ENCODE results near the gene THAP10. TPM values are rescaled to one million over a fixed set of nuclear protein-coding genes. Genes with fewer than 3 reads are reported as not detected.

Gene THAP10
- total RNA-seq, 1 experiment from 2014 or later, result 2.6 TPM

GRCh38 chr15:70867911-70868467, 24.2 kb downstream of the THAP10 start:
- no peak for DNase-seq (ENCODE audit: low spot score)
- POLR2A ChIA-PET, result interaction anchor here (0.6 kb wide), 1 partner anchor 38 kb away, joined by 4 read pairs; no protein-coding TSS in a partner anchor
- peaks cover 8% of the 10 kb centered on the region; the same call in 1 of the 2 replicates for H3K9me3 Mint-ChIP-seq

GRCh38 chr15:70866982-70867641, 25.1 kb downstream of the THAP10 start:
- H3K4me3 Mint-ChIP-seq, result no peak overlapping the region
- CTCF ChIA-PET, result no interaction called here
- POLR2A ChIA-PET, result no interaction called here
- peaks cover 3% of the 10 kb centered on the region; the same call in 1 of the 2 replicates for H3K9me3 Mint-ChIP-seq
- DNase-seq (ENCODE audit: low spot score) (no peak), ATAC-seq (no peak)
- no peaks in the 10 kb centered on the region for H3K27me3 Mint-ChIP-seq (ENCODE audit: low read depth)
- H3K36me3 Mint-ChIP-seq, result no peaks in the 10 kb centered on the region; the same call in 1 of the 2 replicates
- no peak overlapping the region for H3K27ac Mint-ChIP-seq
- no peaks in the 10 kb centered on the region for H3K4me1 Mint-ChIP-seq
- TF ChIP-seq TCF7 (CRISPR knock-in tag; IDR thresholded peaks at IDR 0.05; ENCODE audit: low read depth), result no peak
- no peak for TF ChIP-seq PRDM15 (CRISPR knock-in tag; IDR thresholded peaks at IDR 0.05)

More at GRCh38 chr15:70867911-70868467, 24.2 kb downstream of the THAP10 start:
- no peak overlapping the region for H3K27ac Mint-ChIP-seq
- ATAC-seq, result no peak
- H3K27me3 Mint-ChIP-seq (ENCODE audit: low read depth), result no peaks in the 10 kb centered on the region
- peaks cover 3% of the 10 kb centered on the region for H3K36me3 Mint-ChIP-seq
- TF ChIP-seq OVOL2 (CRISPR knock-in tag; IDR thresholded peaks at IDR 0.05; ENCODE audit: borderline replicate concordance), result no peak
- no peak for TF ChIP-seq ZNF671 (CRISPR knock-in tag; IDR thresholded peaks at IDR 0.05)
- no peak for TF ChIP-seq TEAD4 (CRISPR knock-in tag; IDR thresholded peaks at IDR 0.05)
- TF ChIP-seq E2F4 (CRISPR knock-in tag; IDR thresholded peaks at IDR 0.05; ENCODE audit: borderline replicate concordance, low read depth), result no peak
- TF ChIP-seq ZNF416 (CRISPR knock-in tag; IDR thresholded peaks at IDR 0.05), result no peak
- no peak for TF ChIP-seq RELA (CRISPR knock-in tag; IDR thresholded peaks at IDR 0.05; ENCODE audit: borderline replicate concordance)
- no peak for TF ChIP-seq CBFB (CRISPR knock-in tag; IDR thresholded peaks at IDR 0.05; ENCODE audit: low read depth)
- no peak for TF ChIP-seq NFATC4 (CRISPR knock-in tag; IDR thresholded peaks at IDR 0.05)
- no peak for TF ChIP-seq ZNF219 (CRISPR knock-in tag; IDR thresholded peaks at IDR 0.05; ENCODE audit: borderline replicate concordance)
- no peak for TF ChIP-seq ZNF281 (CRISPR knock-in tag; IDR thresholded peaks at IDR 0.05)
- H3K4me3 Mint-ChIP-seq, result no peak overlapping the region
- CTCF ChIA-PET, result interaction anchor here (1.0 kb wide), 1 partner anchor 43 kb away, joined by 3 read pairs; no protein-coding TSS in a partner anchor
- H3K4me1 Mint-ChIP-seq, result no peaks in the 10 kb centered on the region

GRCh38 chr15:70863450-70864218, 28.6 kb downstream of the THAP10 start:
- no peak overlapping the region for H3K4me3 Mint-ChIP-seq
- CTCF ChIA-PET, result no interaction called here
- TF ChIP-seq TEAD4 (CRISPR knock-in tag; IDR thresholded peaks at IDR 0.05) (no peak), ZNF416 (CRISPR knock-in tag; IDR thresholded peaks at IDR 0.05) (no peak), AR (CRISPR knock-in tag; IDR thresholded peaks at IDR 0.05) (no peak), ZNF263 (CRISPR knock-in tag; IDR thresholded peaks at IDR 0.05; ENCODE audit: low read depth) (no peak), E2F5 (CRISPR knock-in tag; IDR thresholded peaks at IDR 0.05) (no peak), E2F4 (CRISPR knock-in tag; IDR thresholded peaks at IDR 0.05; ENCODE audit: borderline replicate concordance, low read depth) (no peak)

More at GRCh38 chr15:70863450-70864218, 28.6 kb downstream of the THAP10 start:
- Mint-ChIP-seq H3K9me3 (0 out of 2 replicates have a peak, but pooled peaks cover 5% of the 10 kb centered on the region), H3K27me3 (ENCODE audit: low read depth) (peaks cover 3% of the 10 kb centered on the region; the same call in 1 of the 2 replicates), H3K27ac (no peak overlapping the region), H3K4me1 (no peaks in the 10 kb centered on the region), H3K36me3 (no peaks in the 10 kb centered on the region)
- ATAC-seq (no peak), DNase-seq (ENCODE audit: low spot score) (no peak)
- POLR2A ChIA-PET, result no interaction called here

Measured in WTC11 (cell line).